NCI-H526 treated with DMSO at 0.1 percent for 48 hours (cell line): ENCODE measurements around the gene TMEM255B.

Experiments used
- DNase-seq: peaks from one replicate; lab custom pipeline; 2025; lab: John Stamatoyannopoulos, UW

TMEM255B gene

DNA sequence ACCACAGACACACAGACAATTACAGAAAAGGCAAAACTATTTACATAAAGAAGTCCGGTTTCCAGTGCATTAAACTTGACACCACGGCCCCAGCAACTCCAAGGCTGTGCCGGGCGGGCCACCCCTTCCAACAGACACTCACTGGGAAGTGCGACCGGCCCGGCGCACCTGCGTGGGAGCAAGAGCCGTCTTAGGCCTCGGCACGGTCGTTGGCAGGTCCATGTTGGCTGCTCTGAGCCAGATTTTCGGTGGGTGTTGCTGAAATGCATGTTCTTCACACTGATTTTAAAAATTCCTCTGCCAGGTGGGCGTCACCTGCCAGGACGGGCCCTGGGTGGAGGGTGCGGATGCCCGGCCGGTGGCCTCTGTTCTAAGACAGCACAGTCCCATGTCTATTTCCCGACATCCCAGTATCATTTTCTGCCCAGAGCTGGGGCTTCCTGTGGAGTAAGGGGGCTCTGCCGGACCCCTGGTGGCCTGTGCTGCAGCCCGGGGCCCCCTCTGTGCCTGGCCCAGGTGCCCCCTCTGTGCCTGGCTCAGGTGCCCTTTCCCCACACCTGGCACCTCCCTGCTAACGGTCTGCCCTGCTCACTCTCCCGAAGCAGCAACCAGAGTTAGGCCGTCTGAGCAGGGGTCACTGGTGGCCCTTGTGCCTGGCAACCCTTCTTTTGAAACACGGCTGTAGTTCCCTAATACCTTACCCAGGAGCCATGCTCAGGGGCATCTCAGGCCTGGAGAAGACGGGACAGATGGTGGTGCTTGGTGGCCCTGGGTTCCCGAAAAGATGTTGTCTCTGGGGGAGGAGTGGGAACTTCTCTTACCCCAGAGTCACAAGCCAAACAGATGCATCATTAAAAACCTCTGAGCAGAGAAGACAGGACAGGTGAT is 9.2 kb downstream of the TMEM255B start:
- DNase-seq: peak; percentile 16

DNA sequence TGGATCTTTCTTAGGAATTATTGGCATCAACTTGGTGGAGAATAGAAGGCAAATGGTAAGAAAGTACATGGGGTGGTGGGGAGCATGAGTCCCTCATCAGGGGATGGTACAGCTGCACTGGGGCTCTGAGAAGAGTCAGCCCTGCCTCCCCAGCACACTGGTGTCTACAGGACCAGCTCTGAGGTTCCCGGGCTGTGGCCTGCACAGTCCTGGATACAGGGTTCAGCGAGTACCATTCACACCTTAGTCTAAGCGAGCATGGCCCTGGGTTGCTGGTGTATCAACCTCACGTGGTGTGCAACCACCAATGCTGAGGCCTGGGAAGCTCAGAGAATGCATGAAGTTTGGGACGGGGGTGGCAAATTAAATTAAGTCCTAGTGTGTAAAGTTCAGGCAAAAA is 10.1 kb downstream of the TMEM255B start:
- DNase-seq: no peak

DNA sequence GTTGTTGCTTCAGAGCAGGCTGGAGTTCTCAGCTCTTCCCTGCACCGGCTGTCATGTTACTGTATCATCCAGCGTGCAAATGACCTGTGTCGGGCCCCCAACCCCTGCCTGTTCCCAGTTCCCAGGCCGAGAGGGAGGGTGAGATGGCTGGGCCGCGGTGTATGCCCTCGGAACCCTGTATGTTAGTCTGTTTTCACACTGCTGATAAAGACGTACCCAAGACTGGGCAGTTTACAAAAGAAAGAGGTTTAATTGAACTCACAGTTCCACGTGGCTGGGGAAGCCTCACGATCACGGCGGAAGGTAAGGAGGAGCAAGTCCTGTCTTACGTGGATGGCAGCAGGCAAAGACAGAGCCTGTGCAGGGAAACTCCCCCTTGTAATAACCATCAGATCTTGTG is 10.9 kb downstream of the TMEM255B start:
- DNase-seq: no peak

- no peak for DNase-seq
Observed at GRCh38 chr13:113770441-113770840, 11.4 kb downstream of the TMEM255B start.

- DNase-seq: no peak
Observed at GRCh38 chr13:113770937-113771336, 11.9 kb downstream of the TMEM255B start.

DNA sequence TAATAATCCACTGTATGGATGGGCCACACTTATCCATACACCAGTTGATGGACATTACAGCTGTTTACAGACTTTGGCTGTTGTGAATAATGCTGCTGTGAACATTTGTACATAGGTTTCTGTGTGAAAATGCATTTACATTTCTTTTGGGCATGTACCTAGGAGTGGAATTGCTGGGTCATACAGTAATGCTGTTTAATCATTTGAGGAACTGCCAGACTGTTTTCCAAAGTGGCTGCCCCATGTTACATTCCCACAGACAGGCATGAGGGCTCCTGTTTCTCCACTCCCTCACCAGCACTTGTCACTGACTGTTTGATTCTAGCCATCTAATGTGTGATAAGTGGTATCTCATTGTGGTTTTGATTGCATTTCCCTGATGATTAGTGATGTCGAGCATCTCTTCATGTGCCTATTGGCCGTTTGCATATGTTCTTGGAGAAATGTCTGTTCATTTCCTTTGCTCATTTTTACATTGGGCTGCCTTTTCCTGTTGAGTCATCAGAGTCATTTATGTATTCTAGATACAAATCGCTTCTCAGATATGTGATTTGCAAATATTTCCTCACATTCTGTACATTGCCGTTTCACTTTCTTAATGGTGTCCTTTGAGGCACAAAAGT is 12.8 kb downstream of the TMEM255B start:
- no peak for DNase-seq

GRCh38 chr13:113774177-113775107 is 15.4 kb downstream of the TMEM255B start:
- DNase-seq: no peak

DNA sequence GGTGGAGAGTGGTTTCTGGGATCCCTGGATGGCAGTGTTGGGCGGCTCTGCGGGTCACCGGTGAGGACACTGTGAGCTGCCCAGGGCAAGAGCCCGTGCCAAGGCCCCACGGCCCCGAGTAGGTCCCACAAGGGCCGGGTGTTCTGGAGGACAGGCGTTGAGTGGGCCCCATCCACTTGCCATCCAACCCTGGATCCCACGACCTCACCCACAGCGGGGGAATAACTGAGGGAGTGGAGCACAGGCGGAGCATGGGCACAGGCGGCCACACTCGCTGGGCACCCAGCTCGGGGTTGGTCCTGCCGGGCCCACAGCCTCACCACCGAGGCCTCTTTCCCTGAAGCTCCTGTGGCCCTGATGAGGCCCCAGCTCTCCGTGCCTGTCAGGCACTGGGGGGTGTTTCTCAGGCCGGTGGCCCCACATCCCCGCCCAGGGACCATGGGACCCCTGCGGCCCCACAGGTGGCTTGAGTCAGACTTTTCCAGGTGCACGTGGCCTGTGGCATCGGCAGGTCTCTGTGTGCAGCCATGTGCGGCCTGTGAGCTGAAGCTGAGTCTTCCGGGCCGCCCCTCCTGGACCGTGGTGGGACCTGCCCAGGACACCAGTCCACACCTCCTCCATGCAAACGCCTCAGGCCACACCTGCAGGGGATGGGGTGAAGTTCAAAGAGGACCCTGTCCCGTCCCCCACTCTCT is 16.6 kb downstream of the TMEM255B start:
- DNase-seq: no peak

DNA sequence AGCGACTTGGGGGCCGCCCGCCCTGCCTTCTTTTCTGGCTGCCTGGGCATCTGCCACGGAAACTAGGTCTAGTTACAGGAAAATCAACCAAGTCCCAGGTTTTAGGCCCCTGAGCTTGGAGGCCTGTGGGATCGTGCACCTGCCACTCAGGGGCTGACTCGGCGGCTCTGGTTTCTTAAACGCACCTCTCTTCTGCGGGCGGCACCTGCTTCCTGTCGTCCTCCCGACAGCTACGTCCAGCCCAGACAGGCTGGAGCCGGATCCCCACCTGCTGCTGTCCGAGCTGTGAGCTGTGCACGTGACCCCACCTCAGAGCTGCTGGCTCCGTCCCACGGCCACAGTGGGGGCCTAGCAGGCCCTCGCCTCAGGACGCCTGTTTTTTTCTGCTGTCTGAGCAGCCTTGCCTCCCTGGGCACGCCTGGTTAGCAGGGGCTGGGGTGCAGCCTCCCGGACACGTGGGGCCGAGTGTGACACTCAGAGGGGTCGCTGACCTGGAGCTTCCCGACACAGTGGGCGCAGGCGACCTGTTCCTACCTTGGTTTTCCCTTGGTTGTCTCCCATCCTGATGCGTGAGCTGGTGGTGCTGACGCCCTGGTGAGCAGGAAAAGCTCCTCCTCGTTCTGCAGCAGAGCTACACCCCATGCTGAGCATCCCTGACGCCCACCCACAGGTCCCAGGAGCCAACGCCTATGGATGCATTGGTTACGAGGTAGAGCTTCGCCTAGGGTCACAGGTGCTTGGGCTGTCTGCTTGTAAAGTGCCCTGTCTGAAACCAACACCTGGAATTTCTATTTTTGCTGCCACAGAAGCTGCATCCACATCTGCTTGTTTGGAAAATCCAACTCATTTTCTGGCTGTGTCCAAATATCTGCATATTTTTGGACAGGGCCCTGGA is 17.5 kb downstream of the TMEM255B start:
- peak; percentile 53 for DNase-seq

- no peak for DNase-seq
Observed at GRCh38 chr13:113777311-113778260, 18.6 kb downstream of the TMEM255B start.

- no peak for DNase-seq
Observed at GRCh38 chr13:113781571-113781970, 22.5 kb downstream of the TMEM255B start.

- no peak for DNase-seq
Observed at GRCh38 chr13:113782472-113782871, 23.4 kb downstream of the TMEM255B start.

- DNase-seq: no peak
Observed at GRCh38 chr13:113783200-113783881, 24.3 kb downstream of the TMEM255B start.

- no peak for DNase-seq
Observed at GRCh38 chr13:113783966-113784644, 25.1 kb downstream of the TMEM255B start.

- DNase-seq: no peak
Observed at GRCh38 chr13:113784645-113785024, 25.6 kb downstream of the TMEM255B start.

- DNase-seq: no peak
Observed at GRCh38 chr13:113785051-113786010, 26.3 kb downstream of the TMEM255B start.

DNA sequence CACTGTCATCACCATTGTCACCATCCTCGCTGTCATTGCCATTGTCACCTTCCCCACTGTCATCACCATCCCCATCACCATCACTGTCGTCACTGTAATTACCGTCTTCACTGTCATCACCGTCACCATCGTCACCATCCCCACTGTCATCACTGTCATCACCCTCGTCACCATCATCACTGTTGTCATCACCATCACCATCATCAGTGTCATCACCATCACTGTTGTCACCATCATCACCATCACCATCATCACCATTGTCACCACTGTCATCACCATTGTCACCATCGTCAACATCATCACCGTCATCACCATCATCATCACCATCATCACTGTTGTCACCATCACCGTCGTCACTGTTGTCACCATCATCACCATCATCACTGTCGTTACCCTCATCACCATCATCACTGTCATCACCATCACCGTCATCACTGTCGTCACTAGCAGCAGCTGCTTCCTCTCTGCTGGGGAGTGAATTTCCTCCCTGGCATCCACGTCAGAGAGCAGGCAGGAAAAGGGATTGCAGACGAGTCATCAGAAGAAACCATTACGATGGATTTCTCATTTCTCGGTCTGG is 27.3 kb downstream of the TMEM255B start:
- DNase-seq: no peak
